Astrocyte (in vitro differentiated cells and primary cell): ENCODE results near the gene ZNF222.

ENCODE experiments used
- CTCF ChIP-seq: IDR thresholded peaks from 2 replicates; pipeline ENCODE4 v1.5.1; 2011; ENCODE audit warnings: low read depth, mild to moderate bottlenecking, inconsistent platforms, low read length, moderate library complexity; ENCODE audit not compliant: insufficient read depth
- EZH2 ChIP-seq: IDR thresholded peaks from 2 replicates; pipeline ENCODE4 v1.6.1; 2012; ENCODE audit warnings: mild to moderate bottlenecking, low read length, inconsistent platforms; ENCODE audit not compliant: insufficient read depth

DNA sequence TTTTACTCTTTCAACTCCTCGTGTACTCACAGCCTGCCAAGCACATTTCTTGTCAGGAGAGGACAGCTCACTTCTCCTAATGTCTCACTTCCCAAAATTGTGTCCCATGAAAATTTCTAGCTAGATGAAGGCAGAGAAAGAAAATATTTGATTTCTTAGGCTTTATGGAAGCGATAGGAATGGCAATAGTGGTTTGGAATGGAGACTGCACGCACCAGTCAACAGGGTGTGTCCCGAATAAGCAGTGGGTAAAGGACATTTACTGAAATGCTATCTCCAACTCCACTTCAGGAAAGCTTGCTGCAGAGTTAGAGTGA lies 321 bp upstream of the ZNF222 start:
- TF ChIP-seq CTCF: no peak
- TF ChIP-seq EZH2: no peak
